Neutrophil (primary cell): ENCODE measurements around the gene TECPR1.

Experiments
- H3K27ac ChIP-seq: fragments of 200-600 bp; sonication (generic); 2 replicates; pipeline ENCODE4 v1.5.1; 2016; ENCODE audit warnings: mild to moderate bottlenecking, moderate library complexity
- H3K27me3 ChIP-seq: fragments of 200-600 bp; sonication (generic); 2 replicates; pipeline ENCODE4 v1.6.0; 2016; ENCODE audit warnings: mild to moderate bottlenecking
- H3K36me3 ChIP-seq: fragments of 200-600 bp; sonication (generic); 2 replicates; pipeline ENCODE4 v1.5.1; 2017
- H3K4me1 ChIP-seq, 2 experiments: fragments of 200-600 bp in 1 of 2; sonication (generic) in 1 of 2; 1 replicate in 1 of 2; 2 replicates in 1 of 2; pipeline versions ENCODE4 v1.5.1 to v1.6.1; 2013 to 2016; ENCODE audit warnings: low read depth in 1 of 2, low read length in 1 of 2, mild to moderate bottlenecking in 1 of 2, moderate library complexity in 1 of 2; ENCODE audit not compliant: control insufficient read depth in 1 of 2, insufficient read depth in 1 of 2
- H3K4me3 ChIP-seq, 2 experiments: fragments of 200-600 bp in 1 of 2; sonication (generic) in 1 of 2; 1 replicate in 1 of 2; 2 replicates in 1 of 2; pipeline ENCODE4 v1.5.1; 2013 to 2016; ENCODE audit warnings: low read depth in 1 of 2, low read length in 1 of 2, mild to moderate bottlenecking in 1 of 2, moderate library complexity in 1 of 2
- H3K9me3 ChIP-seq: fragments of 200-600 bp; sonication (generic); 2 replicates; pipeline ENCODE4 v1.5.1; 2016
- TF ChIP-seq, protein P1 (sequence below): fragments of 200-600 bp; sonication (generic); IDR thresholded peaks from 2 replicates; pipeline ENCODE4 v1.5.1; 2016; ENCODE audit warnings: antibody characterized with exemption

Gene TECPR1

DNA sequence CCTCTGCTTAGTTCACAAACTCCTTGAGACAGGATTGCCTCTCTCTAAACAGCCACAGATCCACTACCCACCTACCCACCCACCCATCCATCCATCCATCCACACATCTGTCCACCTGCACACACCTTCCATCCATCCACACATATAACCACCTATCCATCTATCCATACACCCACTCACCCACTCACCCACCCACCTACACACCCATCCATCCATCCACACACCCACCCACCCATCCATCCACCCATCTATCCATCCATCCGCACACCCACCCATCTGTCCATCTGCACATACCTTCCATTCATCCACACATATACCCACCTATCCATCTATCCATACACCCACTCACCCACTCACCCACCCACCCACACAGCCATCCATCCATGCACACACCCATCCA, 9.7 kb downstream of the TECPR1 start:
- Histone ChIP-seq H3K9me3 (no peaks in the 10 kb centered on the region), H3K4me1 (peaks cover 6 to 8% of the 10 kb centered on the region in 2 experiments), H3K27ac (no peak overlapping the region), H3K4me3 (no peak overlapping the region), H3K36me3 (peaks cover 75% of the 10 kb centered on the region), H3K27me3 (no peaks in the 10 kb centered on the region)
- TF ChIP-seq, protein P1, sequence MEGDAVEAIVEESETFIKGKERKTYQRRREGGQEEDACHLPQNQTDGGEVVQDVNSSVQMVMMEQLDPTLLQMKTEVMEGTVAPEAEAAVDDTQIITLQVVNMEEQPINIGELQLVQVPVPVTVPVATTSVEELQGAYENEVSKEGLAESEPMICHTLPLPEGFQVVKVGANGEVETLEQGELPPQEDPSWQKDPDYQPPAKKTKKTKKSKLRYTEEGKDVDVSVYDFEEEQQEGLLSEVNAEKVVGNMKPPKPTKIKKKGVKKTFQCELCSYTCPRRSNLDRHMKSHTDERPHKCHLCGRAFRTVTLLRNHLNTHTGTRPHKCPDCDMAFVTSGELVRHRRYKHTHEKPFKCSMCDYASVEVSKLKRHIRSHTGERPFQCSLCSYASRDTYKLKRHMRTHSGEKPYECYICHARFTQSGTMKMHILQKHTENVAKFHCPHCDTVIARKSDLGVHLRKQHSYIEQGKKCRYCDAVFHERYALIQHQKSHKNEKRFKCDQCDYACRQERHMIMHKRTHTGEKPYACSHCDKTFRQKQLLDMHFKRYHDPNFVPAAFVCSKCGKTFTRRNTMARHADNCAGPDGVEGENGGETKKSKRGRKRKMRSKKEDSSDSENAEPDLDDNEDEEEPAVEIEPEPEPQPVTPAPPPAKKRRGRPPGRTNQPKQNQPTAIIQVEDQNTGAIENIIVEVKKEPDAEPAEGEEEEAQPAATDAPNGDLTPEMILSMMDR, result no peak

DNA sequence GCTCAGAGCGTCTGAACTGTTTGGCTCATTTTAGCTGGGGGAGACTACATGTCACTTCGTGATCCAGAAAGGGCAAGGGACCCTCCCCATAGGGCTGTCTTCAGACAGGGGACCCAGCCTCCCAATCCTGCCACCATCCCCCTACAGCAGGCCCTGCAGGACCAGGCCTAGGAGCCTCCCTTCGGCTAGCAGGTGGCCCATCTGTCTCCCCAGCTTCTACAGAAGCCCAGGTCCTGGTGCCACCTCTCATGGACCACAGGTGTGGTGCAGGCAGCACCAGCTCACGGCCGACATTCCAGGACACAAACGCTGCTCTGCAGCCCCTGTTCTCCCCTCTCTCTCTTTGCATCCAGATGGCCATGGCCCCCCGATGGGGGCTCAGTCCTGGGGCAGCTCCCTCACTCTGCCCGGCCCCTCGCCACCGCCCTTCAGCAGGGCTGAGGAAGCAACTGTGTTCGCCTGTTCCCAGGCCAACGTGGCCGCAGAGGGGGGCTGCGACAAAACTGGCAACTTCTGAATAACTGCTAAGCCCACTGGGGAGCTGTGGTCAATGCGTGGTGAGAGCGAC, 10.3 kb downstream of the TECPR1 start:
- TF ChIP-seq, protein P1, result no peak

DNA sequence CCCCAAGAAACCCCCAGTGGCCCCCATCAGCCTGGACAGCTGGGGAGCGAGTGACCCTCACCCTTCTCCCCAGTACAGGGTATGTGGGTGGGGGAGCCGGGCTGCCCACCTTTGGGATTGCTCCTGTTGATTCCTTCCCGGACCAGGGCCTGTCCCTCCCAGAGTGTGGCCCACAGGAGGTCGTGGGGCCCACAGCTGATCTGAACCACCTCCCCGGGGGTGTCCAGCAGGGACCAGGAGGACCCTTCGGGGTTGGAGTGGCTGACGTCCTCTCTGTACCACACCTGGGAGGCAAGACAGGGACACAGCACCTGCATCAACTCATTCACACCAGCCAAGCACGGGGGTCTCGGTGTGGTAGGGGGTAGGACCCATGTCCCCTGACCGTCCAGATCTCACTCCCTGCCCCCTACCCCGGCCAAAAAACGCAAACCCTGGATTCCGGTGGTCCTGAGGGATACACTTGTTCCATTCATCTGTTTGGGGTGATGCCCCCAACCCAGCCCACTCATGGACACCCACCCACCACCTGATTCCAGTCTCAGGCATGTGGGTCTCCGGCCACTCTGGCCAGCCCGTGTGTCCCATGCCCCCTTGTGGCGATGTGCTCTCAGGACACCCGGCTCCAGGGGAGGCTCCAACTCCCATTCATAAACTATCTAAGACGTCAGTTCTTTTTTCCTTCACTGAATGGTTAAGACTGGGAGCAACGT, 10.9 kb downstream of the TECPR1 start:
- no peak overlapping the region for H3K4me3 ChIP-seq
- no peaks in the 10 kb centered on the region for H3K9me3 ChIP-seq
- TF ChIP-seq, protein P1, result peak; percentile 55
- no peaks in the 10 kb centered on the region for H3K27me3 ChIP-seq
- H3K4me1 ChIP-seq, result peaks cover 6 to 8% of the 10 kb centered on the region in 2 experiments
- peaks cover 87% of the 10 kb centered on the region for H3K36me3 ChIP-seq
- no peak overlapping the region for H3K27ac ChIP-seq

More for the DNA sequence above, 10.3 kb downstream of the TECPR1 start:
- H3K36me3 ChIP-seq, result peaks cover 81% of the 10 kb centered on the region
- no peaks in the 10 kb centered on the region for H3K27me3 ChIP-seq
- H3K9me3 ChIP-seq, result no peaks in the 10 kb centered on the region
- H3K4me3 ChIP-seq, result no peak overlapping the region
- peaks cover 6 to 8% of the 10 kb centered on the region in 2 experiments for H3K4me1 ChIP-seq
- no peak overlapping the region for H3K27ac ChIP-seq

DNA sequence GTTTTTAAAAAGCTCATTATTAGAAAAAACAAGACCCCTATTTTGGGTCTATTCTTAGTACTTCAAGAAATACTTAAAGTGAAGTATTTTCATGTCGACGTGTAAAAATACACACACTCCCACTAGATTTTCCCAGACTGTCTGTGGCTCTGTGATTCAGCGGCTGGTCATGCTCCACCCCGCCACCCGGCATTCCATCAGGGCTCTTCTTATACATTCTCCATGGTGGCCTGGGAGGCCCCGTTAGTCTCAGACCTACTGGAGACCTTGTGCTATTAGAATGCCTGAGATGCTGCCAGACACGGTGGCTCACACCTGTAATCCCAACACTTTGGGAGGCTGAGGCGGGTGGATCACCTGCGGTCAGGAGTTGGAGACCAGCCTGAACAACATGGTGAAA, 13.1 kb downstream of the TECPR1 start:
- Histone ChIP-seq H3K4me3 (no peak overlapping the region), H3K27ac (no peak overlapping the region), H3K4me1 (no peaks in the 10 kb centered on the region), H3K9me3 (no peaks in the 10 kb centered on the region), H3K36me3 (peaks cover 89% of the 10 kb centered on the region), H3K27me3 (no peaks in the 10 kb centered on the region)
- TF ChIP-seq, protein P1, result no peak

DNA sequence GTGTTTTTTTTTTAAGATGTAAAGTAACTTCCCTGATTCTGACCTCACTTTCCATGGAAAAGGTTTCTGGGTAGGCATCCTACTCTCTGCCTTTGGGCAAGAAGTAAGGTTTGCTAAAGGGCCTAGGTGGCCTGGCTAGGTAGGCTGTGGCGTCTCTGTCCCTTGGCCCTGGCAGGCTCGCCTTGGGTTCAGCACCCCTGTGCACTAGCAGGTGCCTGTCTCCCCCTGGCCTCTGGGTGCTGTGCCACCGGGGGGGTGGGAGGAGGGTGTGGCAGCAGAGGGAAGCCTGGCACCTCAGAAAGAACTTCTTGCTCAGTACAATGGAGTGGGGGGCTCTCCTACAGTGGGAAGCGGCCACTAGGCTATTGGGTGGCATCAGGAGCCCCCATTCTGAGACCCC, 14.0 kb downstream of the TECPR1 start:
- Histone ChIP-seq H3K27ac (no peak overlapping the region), H3K36me3 (peaks cover 89% of the 10 kb centered on the region), H3K4me3 (no peak overlapping the region), H3K9me3 (no peaks in the 10 kb centered on the region), H3K4me1 (no peaks in the 10 kb centered on the region), H3K27me3 (no peaks in the 10 kb centered on the region)
- TF ChIP-seq, protein P1, result no peak
